IMR-90 (cell line): Measurements from ENCODE around the gene CCR6.

ENCODE experiments used
- BHLHE40 ChIP-seq: fragments of 150-350 bp; IDR thresholded peaks from 2 replicates; pipeline ENCODE4 v1.6.1; 2016; ENCODE audit warnings: mild to moderate bottlenecking, low read depth, low read length
- CEBPB ChIP-seq: IDR thresholded peaks from 2 replicates; pipeline ENCODE4 v1.6.1; 2012; ENCODE audit warnings: low read depth, low read length, improper control_type of control experiment
- CTCF ChIP-seq: conservative IDR thresholded peaks from 2 replicates; pipeline ENCODE4 v1.5.1; 2012; ENCODE audit warnings: mild to moderate bottlenecking, low read depth, low read length, improper control_type of control experiment
- ELK1 ChIP-seq: fragments of 150-350 bp; IDR thresholded peaks from 2 replicates; pipeline ENCODE4 v1.6.1; 2016; ENCODE audit warnings: low read depth, mild to moderate bottlenecking, low read length, moderate library complexity, borderline replicate concordance
- FOS ChIP-seq: fragments of 150-350 bp; IDR thresholded peaks from 2 replicates; pipeline ENCODE4 v1.6.1; 2016; ENCODE audit warnings: low read depth, low read length
- MAFK ChIP-seq: IDR thresholded peaks from 2 replicates; pipeline ENCODE4 v1.6.1; 2012; ENCODE audit warnings: low read depth, low read length, improper control_type of control experiment
- MAZ ChIP-seq: IDR thresholded peaks from 2 replicates; pipeline ENCODE4 v1.6.1; 2012; ENCODE audit warnings: low read depth, mild to moderate bottlenecking, low read length, improper control_type of control experiment, moderate library complexity, borderline replicate concordance
- MXI1 ChIP-seq: IDR thresholded peaks from 2 replicates; pipeline ENCODE4 v1.6.1; 2012; ENCODE audit warnings: low read depth, mild to moderate bottlenecking, low read length, moderate library complexity, borderline replicate concordance
- POLR2A ChIP-seq: IDR thresholded peaks from 2 replicates; pipeline ENCODE4 v1.6.1; 2012; ENCODE audit warnings: mild to moderate bottlenecking, low read depth, low read length
- RAD21 ChIP-seq: IDR thresholded peaks from 2 replicates; pipeline ENCODE4 v1.6.1; 2012; ENCODE audit warnings: low read length, improper control_type of control experiment
- RFX5 ChIP-seq: IDR thresholded peaks from 2 replicates; pipeline ENCODE4 v1.8.0; 2012; ENCODE audit warnings: low read depth, mild to moderate bottlenecking, low read length, moderate library complexity
- SMC3 ChIP-seq: fragments of 150-350 bp; IDR thresholded peaks from 2 replicates; pipeline ENCODE4 v1.6.1; 2016; ENCODE audit warnings: low read depth, mild to moderate bottlenecking, antibody characterized with exemption, low read length, moderate library complexity

- TF ChIP-seq FOS (no peak), CTCF (no peak), MAZ (no peak), RAD21 (no peak), POLR2A (no peak), RFX5 (no peak), MXI1 (no peak), ELK1 (no peak), MAFK (no peak), BHLHE40 (no peak), CEBPB (no peak), SMC3 (no peak)
These were observed 24.1 kb downstream of the CCR6 start for GRCh38 chr6:167146977-167147376.
